Measurements from ENCODE around the gene PLA2G2D.

PLA2G2D gene

DNA sequence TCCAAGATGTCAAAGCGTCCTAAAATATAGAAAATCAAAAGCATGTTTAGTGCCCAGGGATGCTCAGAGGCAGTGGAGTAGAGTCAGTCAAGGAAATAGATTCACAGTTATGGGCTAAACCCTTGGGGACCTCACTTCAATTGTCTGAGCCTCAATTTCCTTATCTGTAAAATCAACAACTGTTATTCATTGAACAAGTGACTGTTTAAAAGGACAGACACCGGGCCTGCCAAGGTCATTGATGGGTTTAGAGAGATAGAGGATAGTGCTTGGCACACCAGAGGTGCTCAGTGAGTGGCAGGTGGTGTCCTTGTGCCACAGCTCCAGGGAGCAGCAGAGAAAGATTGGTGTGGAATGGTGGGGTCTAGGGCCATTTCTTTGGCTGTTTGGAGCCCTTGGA lies 36.6 kb downstream of the PLA2G2D start:
- TF ChIP-seq, protein P1, sequence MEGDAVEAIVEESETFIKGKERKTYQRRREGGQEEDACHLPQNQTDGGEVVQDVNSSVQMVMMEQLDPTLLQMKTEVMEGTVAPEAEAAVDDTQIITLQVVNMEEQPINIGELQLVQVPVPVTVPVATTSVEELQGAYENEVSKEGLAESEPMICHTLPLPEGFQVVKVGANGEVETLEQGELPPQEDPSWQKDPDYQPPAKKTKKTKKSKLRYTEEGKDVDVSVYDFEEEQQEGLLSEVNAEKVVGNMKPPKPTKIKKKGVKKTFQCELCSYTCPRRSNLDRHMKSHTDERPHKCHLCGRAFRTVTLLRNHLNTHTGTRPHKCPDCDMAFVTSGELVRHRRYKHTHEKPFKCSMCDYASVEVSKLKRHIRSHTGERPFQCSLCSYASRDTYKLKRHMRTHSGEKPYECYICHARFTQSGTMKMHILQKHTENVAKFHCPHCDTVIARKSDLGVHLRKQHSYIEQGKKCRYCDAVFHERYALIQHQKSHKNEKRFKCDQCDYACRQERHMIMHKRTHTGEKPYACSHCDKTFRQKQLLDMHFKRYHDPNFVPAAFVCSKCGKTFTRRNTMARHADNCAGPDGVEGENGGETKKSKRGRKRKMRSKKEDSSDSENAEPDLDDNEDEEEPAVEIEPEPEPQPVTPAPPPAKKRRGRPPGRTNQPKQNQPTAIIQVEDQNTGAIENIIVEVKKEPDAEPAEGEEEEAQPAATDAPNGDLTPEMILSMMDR (IDR thresholded peaks at IDR 0.05; ENCODE audit: low read depth, low read length, missing control alignments) = no peak
- H3K4me3 ChIP-seq (ENCODE audit: low read depth, low read length) = no peak overlapping the region
- DNase-seq (ENCODE audit: low read depth) = no peak

DNA sequence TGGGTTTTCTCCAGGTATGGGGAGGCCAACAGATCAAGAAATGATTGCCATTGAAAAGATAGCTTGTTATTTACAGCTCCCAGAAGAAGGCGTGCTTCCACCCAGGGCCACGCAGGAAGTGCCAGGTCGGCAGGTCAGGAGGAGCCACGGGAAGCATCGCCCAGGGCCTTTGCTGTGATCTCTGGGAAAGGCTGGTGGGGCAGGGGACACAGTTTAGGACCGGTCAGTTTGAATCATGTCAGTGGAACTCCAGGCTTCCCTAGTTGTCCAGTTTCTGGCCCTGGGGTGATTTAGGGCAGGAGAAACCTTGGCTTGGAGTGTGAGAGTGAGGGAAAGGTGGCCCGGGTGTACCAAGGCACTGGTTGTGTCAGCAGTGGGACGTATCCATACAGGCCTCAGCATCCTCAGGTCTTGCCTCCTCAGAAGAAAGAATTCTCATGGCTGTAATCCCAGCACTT lies 38.0 kb downstream of the PLA2G2D start:
- DNase-seq (ENCODE audit: low read depth) = no peak
- no peak overlapping the region for H3K4me3 ChIP-seq (ENCODE audit: low read depth, low read length)
- TF ChIP-seq, protein P1 (IDR thresholded peaks at IDR 0.05; ENCODE audit: low read depth, low read length, missing control alignments) = no peak

DNA sequence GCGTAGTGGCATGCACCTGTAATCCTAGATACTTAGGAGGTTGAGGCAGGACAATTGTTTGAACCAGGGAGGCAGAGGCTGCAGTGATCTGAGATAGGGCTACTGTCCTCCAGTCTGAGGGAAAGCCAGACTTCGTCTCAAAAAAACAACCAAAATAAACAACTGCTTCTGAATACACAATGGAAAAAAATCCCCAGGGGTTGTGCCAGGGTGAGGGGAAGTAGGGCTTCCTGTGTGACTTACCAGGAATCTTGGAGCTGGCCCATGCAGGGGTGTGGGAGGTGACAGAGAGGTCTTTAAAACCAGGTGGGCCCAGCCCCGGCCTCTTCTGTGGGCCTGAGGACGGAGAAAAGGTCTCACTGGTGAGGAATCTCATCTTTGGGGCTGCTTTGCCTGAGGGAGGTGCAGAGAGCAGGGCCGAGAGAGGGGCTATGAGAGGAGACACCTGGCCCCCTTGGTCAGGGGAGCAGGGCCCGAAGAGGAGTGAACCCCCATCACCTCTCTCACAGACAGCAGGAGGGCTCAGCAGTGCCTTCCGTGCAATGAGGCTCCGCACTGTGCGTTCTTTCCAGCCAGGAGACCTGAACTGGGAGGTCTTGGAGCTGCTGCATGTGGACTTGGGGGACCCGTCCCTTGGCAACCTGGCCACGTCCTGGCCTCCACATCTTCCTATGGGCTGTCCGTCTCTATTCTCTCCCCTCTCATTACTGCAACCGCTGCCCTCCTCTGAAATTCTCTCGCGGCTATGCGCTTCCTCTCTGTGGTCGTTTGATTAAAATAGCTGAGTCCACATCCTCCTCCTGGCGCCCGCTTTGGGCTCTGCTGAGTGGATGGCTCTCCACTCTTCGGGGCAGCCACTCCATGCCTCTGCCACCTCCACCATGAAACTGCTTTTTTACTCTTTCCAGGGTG lies 38.6 kb downstream of the PLA2G2D start:
- no peak overlapping the region for H3K4me3 ChIP-seq (ENCODE audit: low read depth, low read length)
- TF ChIP-seq, protein P1 (IDR thresholded peaks at IDR 0.05; ENCODE audit: low read depth, low read length, missing control alignments) = peak; percentile 1
- DNase-seq (ENCODE audit: low read depth) = no peak

DNA sequence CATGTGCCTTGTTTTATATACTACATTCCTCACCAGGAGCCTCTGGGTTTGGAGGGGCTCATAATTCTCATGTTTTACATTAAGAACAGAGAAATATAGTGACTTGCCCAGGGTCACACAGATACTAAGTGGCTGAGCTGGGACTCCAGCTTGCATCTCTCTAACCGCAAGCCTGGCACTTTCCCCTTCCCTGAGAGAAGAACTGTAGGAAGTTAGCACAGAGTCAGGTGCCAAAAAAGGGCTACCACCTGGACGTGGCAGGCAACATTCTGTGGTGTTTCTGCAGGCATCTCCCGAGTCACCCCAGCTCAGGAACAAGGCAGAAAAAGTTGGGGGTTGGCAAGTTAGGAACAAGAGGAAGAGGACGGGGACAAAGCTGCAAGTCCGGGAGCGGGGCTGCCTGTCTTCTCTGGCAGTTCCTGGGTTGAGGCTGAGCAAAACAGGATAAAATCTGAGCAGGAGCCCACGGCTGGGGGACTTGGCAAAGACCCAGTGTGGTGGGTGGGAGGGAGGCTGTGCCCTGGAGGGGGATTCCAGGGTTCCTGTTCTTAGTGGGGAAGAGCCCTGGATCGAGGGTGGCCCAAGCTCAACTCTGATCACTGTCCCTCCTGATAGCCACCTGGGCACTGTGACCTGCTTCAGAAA lies 39.6 kb downstream of the PLA2G2D start:
- TF ChIP-seq, protein P1 (IDR thresholded peaks at IDR 0.05; ENCODE audit: low read depth, low read length, missing control alignments) = no peak
- no peak for DNase-seq (ENCODE audit: low read depth)
- no peak overlapping the region for H3K4me3 ChIP-seq (ENCODE audit: low read depth, low read length)

DNA sequence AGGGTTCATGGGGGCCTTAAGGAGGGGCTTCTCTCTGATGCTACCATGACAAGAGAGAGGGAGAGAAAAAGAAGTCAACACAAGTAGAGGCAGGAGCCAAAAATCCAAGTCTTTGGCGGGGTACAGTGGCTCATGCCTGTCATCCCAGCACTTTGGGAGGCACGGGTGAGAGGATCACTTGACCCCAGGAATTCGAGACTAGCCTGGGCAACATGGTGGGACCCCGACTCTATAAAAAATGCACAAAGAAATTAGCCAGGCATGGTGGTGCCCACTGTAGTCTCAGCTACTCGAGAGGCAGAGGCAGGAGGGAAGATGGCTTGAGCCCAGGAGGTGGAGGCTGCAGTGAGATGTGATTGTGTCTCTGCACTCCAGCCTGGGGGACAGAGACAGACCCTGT lies 40.6 kb downstream of the PLA2G2D start:
- no peak overlapping the region for H3K4me3 ChIP-seq (ENCODE audit: low read depth, low read length)
- TF ChIP-seq, protein P1 (IDR thresholded peaks at IDR 0.05; ENCODE audit: low read depth, low read length, missing control alignments) = no peak
- DNase-seq (ENCODE audit: low read depth) = no peak

DNA sequence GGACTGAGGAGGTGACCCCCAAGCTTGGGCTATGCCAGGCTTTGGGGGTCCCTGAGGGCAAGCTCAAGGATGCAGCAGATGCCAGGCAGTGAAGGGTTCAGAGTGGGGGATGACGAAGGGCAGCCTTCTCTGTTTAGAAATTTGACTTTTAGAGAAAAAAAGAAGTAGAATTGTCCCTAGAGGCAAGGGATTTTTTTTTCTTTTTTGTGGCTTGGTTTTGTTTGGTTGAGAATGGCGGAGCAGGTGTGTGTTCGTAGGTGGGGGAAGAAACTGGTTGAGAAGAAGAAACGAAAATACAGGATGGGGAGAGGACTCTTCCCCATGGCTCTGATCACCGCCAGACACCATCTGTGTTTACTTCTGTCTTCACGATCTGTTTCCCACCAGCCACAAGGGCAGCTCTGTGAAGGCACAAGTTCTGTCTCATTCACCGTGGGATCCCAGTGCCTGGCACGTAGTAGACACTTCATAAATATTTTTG lies 41.1 kb downstream of the PLA2G2D start:
- DNase-seq (ENCODE audit: low read depth) = peak; percentile 36
- no peak overlapping the region for H3K4me3 ChIP-seq (ENCODE audit: low read depth, low read length)
- TF ChIP-seq, protein P1 (IDR thresholded peaks at IDR 0.05; ENCODE audit: low read depth, low read length, missing control alignments) = no peak

Data from GM12864 (cell line).